ENCODE results near the gene GPC6. TPM values are rescaled to one million over a fixed set of nuclear protein-coding genes. Genes with fewer than 3 reads are reported as not detected.

GPC6 gene
- total RNA-seq, 2 donors from 2014 or later, result 3.4 to 5.3 TPM

DNA sequence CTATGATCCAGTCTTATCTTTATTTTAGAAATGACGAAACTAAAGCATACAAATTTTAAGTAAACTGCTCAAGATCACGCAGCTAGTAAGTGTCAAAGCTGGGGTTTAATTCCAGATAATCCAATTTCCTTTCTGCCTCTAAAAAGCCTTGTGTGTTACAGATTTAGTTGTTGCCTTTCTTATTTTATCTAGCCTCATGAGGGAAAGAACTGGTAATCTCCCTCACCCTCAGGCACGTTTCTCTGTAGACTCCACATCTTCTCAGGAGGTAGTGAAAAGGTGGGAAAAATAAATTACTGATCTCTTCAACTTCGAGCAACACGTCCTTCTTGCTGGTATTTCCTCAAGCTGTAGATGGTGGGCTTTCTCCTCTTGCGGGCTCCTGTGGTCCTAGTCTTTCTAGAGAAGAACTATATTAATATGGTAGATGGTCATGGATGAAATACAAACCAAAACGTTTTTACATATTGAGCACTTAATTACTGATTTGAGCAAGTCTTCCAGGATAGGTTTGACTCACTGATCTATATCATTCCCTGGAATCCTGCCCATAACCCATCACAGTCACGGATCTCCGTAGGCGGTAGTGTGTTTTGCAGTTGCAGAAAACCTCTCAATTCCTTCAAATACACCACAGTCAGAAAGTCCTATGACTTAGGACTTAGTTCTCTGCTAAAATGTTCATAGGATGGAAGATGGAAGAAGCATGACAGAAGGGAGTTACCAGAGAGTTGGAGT lies 733.4 kb downstream of the GPC6 start:
- Histone ChIP-seq H3K36me3 (no peaks in the 10 kb centered on the region), H3K4me1 (replicated peaks) (no peaks in the 10 kb centered on the region), H3K9me3 (no peaks in the 10 kb centered on the region), H3K27ac (no peak overlapping the region), H3K4me3 (no peak overlapping the region), H3K27me3 (replicated peaks; ENCODE audit: insufficient read depth) (no peaks in the 10 kb centered on the region)
- TF ChIP-seq, protein P1, sequence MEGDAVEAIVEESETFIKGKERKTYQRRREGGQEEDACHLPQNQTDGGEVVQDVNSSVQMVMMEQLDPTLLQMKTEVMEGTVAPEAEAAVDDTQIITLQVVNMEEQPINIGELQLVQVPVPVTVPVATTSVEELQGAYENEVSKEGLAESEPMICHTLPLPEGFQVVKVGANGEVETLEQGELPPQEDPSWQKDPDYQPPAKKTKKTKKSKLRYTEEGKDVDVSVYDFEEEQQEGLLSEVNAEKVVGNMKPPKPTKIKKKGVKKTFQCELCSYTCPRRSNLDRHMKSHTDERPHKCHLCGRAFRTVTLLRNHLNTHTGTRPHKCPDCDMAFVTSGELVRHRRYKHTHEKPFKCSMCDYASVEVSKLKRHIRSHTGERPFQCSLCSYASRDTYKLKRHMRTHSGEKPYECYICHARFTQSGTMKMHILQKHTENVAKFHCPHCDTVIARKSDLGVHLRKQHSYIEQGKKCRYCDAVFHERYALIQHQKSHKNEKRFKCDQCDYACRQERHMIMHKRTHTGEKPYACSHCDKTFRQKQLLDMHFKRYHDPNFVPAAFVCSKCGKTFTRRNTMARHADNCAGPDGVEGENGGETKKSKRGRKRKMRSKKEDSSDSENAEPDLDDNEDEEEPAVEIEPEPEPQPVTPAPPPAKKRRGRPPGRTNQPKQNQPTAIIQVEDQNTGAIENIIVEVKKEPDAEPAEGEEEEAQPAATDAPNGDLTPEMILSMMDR (IDR thresholded peaks at IDR 0.05), result no peak
- TF ChIP-seq POLR2A (IDR thresholded peaks at IDR 0.05), result no peak
- no peak for TF ChIP-seq POLR2AphosphoS5 (IDR thresholded peaks at IDR 0.05)
- intact Hi-C loops (cut with DNase I), result no loop called here
- DNase-seq (ENCODE audit: low spot score), result no peak
- 84% methylated on average over 10 of the region's 10 CpGs for WGBS

DNA sequence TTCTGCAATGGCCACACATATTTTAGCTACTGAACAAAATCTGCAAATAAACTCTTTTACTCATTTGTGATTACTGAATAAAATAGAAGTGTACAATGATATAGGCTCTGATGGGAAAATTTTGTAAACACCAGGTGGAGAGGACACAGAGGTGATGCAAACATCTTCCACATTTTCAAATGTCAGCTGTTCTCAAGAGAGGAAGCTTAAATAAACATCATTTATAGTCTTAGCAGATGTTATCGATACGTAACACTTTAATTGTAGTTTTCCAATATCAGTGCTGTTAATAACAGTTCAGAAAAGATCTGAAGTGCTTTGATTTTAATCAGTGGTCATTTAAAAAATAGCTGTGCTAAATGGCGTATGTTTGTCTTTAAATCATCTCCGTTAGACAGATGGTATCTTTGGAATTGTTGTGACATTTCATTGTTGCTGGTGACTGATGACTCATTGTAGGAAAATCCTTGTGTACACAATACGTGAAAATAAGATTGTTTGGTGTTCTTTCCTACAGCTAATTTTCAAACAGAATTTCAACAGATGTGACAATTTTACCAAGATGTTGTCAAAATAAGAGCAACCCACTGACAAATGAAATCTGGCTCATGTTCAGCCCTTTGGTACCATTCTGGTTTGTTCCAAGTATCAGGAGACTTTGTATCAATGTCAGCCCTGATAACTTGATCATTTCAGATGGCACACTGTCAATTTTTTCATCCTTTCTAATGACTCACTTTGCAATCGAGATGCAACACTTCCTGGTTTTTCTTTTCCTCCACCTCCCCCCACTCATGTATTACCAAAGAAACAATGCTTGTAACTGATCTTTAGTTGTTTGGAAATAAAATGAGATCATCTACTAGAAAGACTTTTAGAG lies 736.9 kb downstream of the GPC6 start:
- Histone ChIP-seq H3K4me1 (replicated peaks) (no peaks in the 10 kb centered on the region), H3K4me3 (no peak overlapping the region), H3K27ac (no peak overlapping the region), H3K27me3 (replicated peaks; ENCODE audit: insufficient read depth) (no peaks in the 10 kb centered on the region), H3K9me3 (no peaks in the 10 kb centered on the region), H3K36me3 (no peaks in the 10 kb centered on the region)
- DNase-seq (ENCODE audit: low spot score), result no peak
- no peak for TF ChIP-seq POLR2AphosphoS5 (IDR thresholded peaks at IDR 0.05)
- intact Hi-C loops (cut with DNase I), result no loop called here
- 19% methylated on average over 6 of the region's 6 CpGs for WGBS

DNA sequence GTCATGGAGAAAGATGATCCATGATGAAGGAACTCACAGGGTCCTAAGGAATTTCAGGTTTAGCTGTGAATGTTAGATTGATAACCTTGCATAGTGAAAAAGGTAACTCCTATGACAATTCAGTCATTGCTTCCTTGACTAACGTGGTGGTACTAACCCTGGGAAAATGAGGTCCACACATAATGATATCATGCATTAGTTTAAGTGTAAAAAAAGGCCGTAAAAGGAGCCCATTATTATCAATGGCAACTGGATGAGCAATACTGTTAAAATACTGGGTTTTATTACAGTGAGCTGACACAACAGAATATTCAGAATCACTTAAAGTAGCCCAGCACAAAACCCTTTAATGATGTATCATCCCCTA lies 737.5 kb downstream of the GPC6 start:
- no peaks in the 10 kb centered on the region for H3K4me1 ChIP-seq (replicated peaks)
- TF ChIP-seq POLR2A (IDR thresholded peaks at IDR 0.05), result no peak
- TF ChIP-seq, protein P1 (IDR thresholded peaks at IDR 0.05), result no peak
- no peak for TF ChIP-seq POLR2AphosphoS5 (IDR thresholded peaks at IDR 0.05)
- H3K4me3 ChIP-seq, result no peak overlapping the region
- no peak for DNase-seq (ENCODE audit: low spot score)
- no peaks in the 10 kb centered on the region for H3K27me3 ChIP-seq (replicated peaks; ENCODE audit: insufficient read depth)
- no peaks in the 10 kb centered on the region for H3K36me3 ChIP-seq
- intact Hi-C loops (cut with DNase I), result no loop called here
- H3K9me3 ChIP-seq, result no peaks in the 10 kb centered on the region
- WGBS, result 64% methylated on average over 2 of the region's 2 CpGs
- no peak overlapping the region for H3K27ac ChIP-seq

DNA sequence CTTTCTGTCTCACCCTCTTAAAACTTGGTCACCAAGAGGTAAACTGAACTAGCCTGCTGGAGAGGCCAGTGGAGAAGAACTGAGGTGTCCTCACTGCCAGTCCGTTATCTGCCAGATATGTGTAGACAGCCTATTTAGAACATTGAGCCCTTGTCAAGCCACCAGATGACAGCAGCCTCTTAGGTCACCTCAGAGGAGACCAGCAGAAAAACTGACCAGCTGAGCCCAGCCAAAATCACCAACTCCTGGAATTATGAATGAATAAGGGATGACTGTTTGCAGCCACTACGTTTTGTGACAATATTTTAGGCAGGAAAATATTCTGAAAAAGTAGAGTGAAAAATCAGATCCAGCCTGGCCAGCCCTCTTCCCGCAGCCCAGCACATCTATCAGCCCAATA lies 739.0 kb downstream of the GPC6 start:
- WGBS, result 91% methylated on average over 3 of the region's 3 CpGs
- no peaks in the 10 kb centered on the region for H3K4me1 ChIP-seq (replicated peaks)
- no peaks in the 10 kb centered on the region for H3K9me3 ChIP-seq
- no peak overlapping the region for H3K27ac ChIP-seq
- no peak overlapping the region for H3K4me3 ChIP-seq
- no peaks in the 10 kb centered on the region for H3K36me3 ChIP-seq
- H3K27me3 ChIP-seq (replicated peaks; ENCODE audit: insufficient read depth), result no peaks in the 10 kb centered on the region
- no peak for DNase-seq (ENCODE audit: low spot score)
- TF ChIP-seq POLR2A (IDR thresholded peaks at IDR 0.05) (no peak), POLR2AphosphoS5 (IDR thresholded peaks at IDR 0.05) (no peak)
- TF ChIP-seq, protein P1 (IDR thresholded peaks at IDR 0.05), result no peak
- intact Hi-C loops (cut with DNase I), result no loop called here

DNA sequence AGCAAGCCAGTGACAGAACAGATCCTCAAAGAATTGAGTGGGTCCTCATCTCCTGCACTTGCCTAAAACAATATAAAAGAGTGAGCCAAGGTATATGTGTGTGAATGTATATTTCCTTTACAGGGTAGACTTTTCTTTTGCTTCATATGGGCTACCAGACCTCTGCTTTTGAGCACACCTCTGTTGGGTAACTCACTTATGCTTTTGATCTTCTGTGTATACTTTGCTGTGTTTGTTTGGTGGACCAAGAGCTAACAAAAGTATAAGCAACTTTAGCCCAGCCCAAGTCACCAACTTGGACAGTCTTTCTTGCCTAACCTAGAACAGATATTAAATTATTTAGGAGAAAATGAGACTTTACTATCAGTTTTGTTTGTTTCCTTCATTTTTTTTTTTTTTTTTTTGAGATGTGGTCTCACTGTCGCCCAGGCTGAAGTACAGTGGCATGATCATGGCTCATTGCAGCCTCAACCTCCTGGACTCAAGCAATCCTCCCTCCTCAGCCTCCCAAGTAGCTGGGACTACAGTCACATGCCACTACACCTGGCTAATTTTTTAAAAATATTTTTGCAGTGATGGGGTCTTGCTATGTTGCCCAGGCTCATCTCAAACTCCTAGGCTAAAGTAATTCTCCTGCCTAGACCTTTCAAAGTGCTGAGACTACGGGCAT lies 739.8 kb downstream of the GPC6 start:
- Histone ChIP-seq H3K27me3 (replicated peaks; ENCODE audit: insufficient read depth) (no peaks in the 10 kb centered on the region), H3K4me3 (no peak overlapping the region), H3K9me3 (no peaks in the 10 kb centered on the region), H3K27ac (no peak overlapping the region), H3K36me3 (no peaks in the 10 kb centered on the region), H3K4me1 (replicated peaks) (no peaks in the 10 kb centered on the region)
- DNase-seq (ENCODE audit: low spot score), result no peak
- intact Hi-C loops (cut with DNase I), result no loop called here
- TF ChIP-seq, protein P1 (IDR thresholded peaks at IDR 0.05), result no peak
- TF ChIP-seq POLR2AphosphoS5 (IDR thresholded peaks at IDR 0.05), result no peak
- TF ChIP-seq POLR2A (IDR thresholded peaks at IDR 0.05), result no peak
- 96% methylated on average over 2 of the region's 2 CpGs for WGBS
